Colonic mucosa (tissue), 4 donors: ENCODE data around the gene CD81. TPM values are rescaled to one million over a fixed set of nuclear protein-coding genes. Genes with fewer than 3 reads are reported as not detected.

ENCODE experiments used
- DNase-seq: peaks from one replicate; pipeline ENCODE4 v3.0.0-alpha.2; 2020
- H3K27ac ChIP-seq: fragments of 200-600 bp; one replicate; pipeline ENCODE4 v1.8.0; 2021
- H3K27me3 ChIP-seq: fragments of 200-600 bp; one replicate; pipeline ENCODE4 v1.8.0; 2021
- H3K36me3 ChIP-seq: fragments of 200-600 bp; one replicate; pipeline ENCODE4 v1.8.0; 2021
- H3K4me1 ChIP-seq: fragments of 200-600 bp; one replicate; pipeline ENCODE4 v1.8.0; 2021; ENCODE audit warnings: mild to moderate bottlenecking
- H3K4me3 ChIP-seq: fragments of 200-600 bp; one replicate; pipeline ENCODE4 v1.8.0; 2021
- H3K9ac ChIP-seq, 2 donors: one replicate each; pipeline ENCODE4 v1.7.0; 2013; ENCODE audit warnings: control low read depth in 2 of 2, low read depth in 2 of 2, low read length in 2 of 2
- H3K9me3 ChIP-seq: fragments of 200-600 bp; one replicate; pipeline ENCODE4 v1.8.0; 2021
- CTCF ChIP-seq: fragments of 200-600 bp; IDR thresholded peaks from one replicate; pipeline ENCODE4 v1.8.0; 2022; ENCODE audit warnings: antibody characterized with exemption, mild to moderate bottlenecking
- intact Hi-C: fragments of 100-400 bp; cut with DNase I; formaldehyde crosslinking; loops from one replicate; pipeline ENCODE4 v1.14.1; 2022
- total RNA-seq, 2 donors: library from RNA; stranded (reverse); fragmentation: NEBNext Ultra II Directional in 1 of 2; extraction: Animal tissue kit (Norgen Biotek cat#: 25700) in 1 of 2; gene quantifications; one replicate each; pipeline ENCODE4 v1.2.1, GENCODE V29; 2021
- donor health status: healthy.
- donor health status: DM: no; HTN: no; CAD: no.
- donor health status: DM: no; HTN: no; CAD: no.

CD81 gene
- total RNA-seq, 2 donors from 2014 or later = 185 to 208 TPM

GRCh38 chr11:2402890-2403645 lies 26.0 kb downstream of the CD81 start:
- no peak for TF ChIP-seq CTCF
- intact Hi-C loops = no loop called here
- Histone ChIP-seq H3K4me1 (peaks cover 16% of the 10 kb centered on the region), H3K27me3 (no peaks in the 10 kb centered on the region), H3K9me3 (no peaks in the 10 kb centered on the region), H3K36me3 (no peaks in the 10 kb centered on the region), H3K9ac (no peak overlapping the region), H3K4me3 (no peak overlapping the region), H3K27ac (no peak overlapping the region)
- DNase-seq = no peak

GRCh38 chr11:2404735-2405196 lies 27.7 kb downstream of the CD81 start:
- H3K9ac ChIP-seq = no peak overlapping the region
- no peaks in the 10 kb centered on the region for H3K9me3 ChIP-seq
- H3K36me3 ChIP-seq = no peaks in the 10 kb centered on the region
- H3K27me3 ChIP-seq = no peaks in the 10 kb centered on the region
- DNase-seq = no peak
- H3K27ac ChIP-seq = no peak overlapping the region
- no peak overlapping the region for H3K4me3 ChIP-seq
- no peak for TF ChIP-seq CTCF
- intact Hi-C loops = no loop called here
- peaks cover 8% of the 10 kb centered on the region for H3K4me1 ChIP-seq

- TF ChIP-seq CTCF = no peak
- H3K4me3 ChIP-seq = no peak overlapping the region
- H3K27ac ChIP-seq = no peak overlapping the region
- no peaks in the 10 kb centered on the region for H3K27me3 ChIP-seq
- H3K9ac ChIP-seq = no peak overlapping the region
- peaks cover 7% of the 10 kb centered on the region for H3K4me1 ChIP-seq
- intact Hi-C loops = no loop called here
- no peak for DNase-seq
- no peaks in the 10 kb centered on the region for H3K36me3 ChIP-seq
- H3K9me3 ChIP-seq = no peaks in the 10 kb centered on the region
Observed at GRCh38 chr11:2406451-2406850, 29.3 kb downstream of the CD81 start.

GRCh38 chr11:2406878-2407410 lies 29.8 kb downstream of the CD81 start:
- H3K36me3 ChIP-seq = no peaks in the 10 kb centered on the region
- H3K4me1 ChIP-seq = peaks cover 2% of the 10 kb centered on the region
- H3K27ac ChIP-seq = no peak overlapping the region
- no peaks in the 10 kb centered on the region for H3K27me3 ChIP-seq
- no peak for DNase-seq
- no peak for TF ChIP-seq CTCF
- intact Hi-C loops = no loop called here
- H3K4me3 ChIP-seq = no peak overlapping the region
- H3K9me3 ChIP-seq = no peaks in the 10 kb centered on the region
- no peak overlapping the region for H3K9ac ChIP-seq

- no peak for DNase-seq
Observed at GRCh38 chr11:2408671-2409070, 31.6 kb downstream of the CD81 start.

More at GRCh38 chr11:2408671-2409070, 31.6 kb downstream of the CD81 start:
- H3K27me3 ChIP-seq = no peaks in the 10 kb centered on the region
- intact Hi-C loops = no loop called here
- TF ChIP-seq CTCF = no peak
- H3K36me3 ChIP-seq = no peaks in the 10 kb centered on the region
- H3K27ac ChIP-seq = no peak overlapping the region
- no peaks in the 10 kb centered on the region for H3K9me3 ChIP-seq
- no peak overlapping the region for H3K4me3 ChIP-seq
- no peaks in the 10 kb centered on the region for H3K4me1 ChIP-seq
- no peak overlapping the region for H3K9ac ChIP-seq
